K562 (cell line): ENCODE results near the gene USP4.

Experiments
- ARNT ChIP-seq, 2 experiments: fragments of 450-650 bp; IDR thresholded peaks; 2 replicates each; pipeline ENCODE4 v1.6.1; 2016; ENCODE audit warnings: mild to moderate bottlenecking in 1 of 2
- ATF4 ChIP-seq: fragments of 450-650 bp; formaldehyde crosslinking; IDR thresholded peaks from 2 replicates; pipeline ENCODE4 v1.4.0; 2022; ENCODE audit warnings: mild to moderate bottlenecking, moderate library complexity
- CBFB ChIP-seq: sonication (generic); formaldehyde crosslinking; IDR thresholded peaks from 2 replicates; pipeline ENCODE4 v1.4.0; 2020; ENCODE audit warnings: mild to moderate bottlenecking, missing genetic modification reagents
- CTCF ChIP-seq, 3 experiments: IDR thresholded peaks in 2 of 3; conservative IDR thresholded peaks in 1 of 3; 2 replicates each; pipeline ENCODE4 v1.5.1; 2011 to 2012; ENCODE audit warnings: low read length in 3 of 3, mild to moderate bottlenecking in 3 of 3, control low read depth in 2 of 3, improper control_type of control experiment in 1 of 3, inconsistent platforms in 1 of 3, low read depth in 1 of 3, mixed read lengths in 1 of 3, moderate library complexity in 1 of 3; ENCODE audit not compliant: insufficient read depth in 2 of 3
- MTA3 ChIP-seq: fragments of 450-650 bp; formaldehyde crosslinking; IDR thresholded peaks from 2 replicates; pipeline ENCODE4 v1.6.1; 2017; ENCODE audit warnings: mild to moderate bottlenecking, borderline replicate concordance
- PHF21A ChIP-seq: fragments of 450-650 bp; IDR thresholded peaks from 2 replicates; pipeline ENCODE4 v1.6.1; 2017; ENCODE audit warnings: low read depth, borderline replicate concordance
- REST ChIP-seq, 2 experiments: fragments of 450-650 bp; formaldehyde crosslinking in 1 of 2; IDR thresholded peaks; 2 replicates each; pipeline versions ENCODE4 v1.4.0 to v1.6.1; 2014 to 2020; ENCODE audit warnings: mild to moderate bottlenecking in 2 of 2, borderline replicate concordance in 1 of 2, low read depth in 1 of 2
- ZHX1 ChIP-seq: fragments of 150-350 bp; conservative IDR thresholded peaks from 2 replicates; pipeline ENCODE4 v1.6.1; 2014; ENCODE audit warnings: low read length
- ZNF280B ChIP-seq: fragments of 250-450 bp; sonication (Bioruptor Pico); IDR thresholded peaks from 2 replicates; pipeline ENCODE4 v1.5.1; 2021; ENCODE audit warnings: mild to moderate bottlenecking
- ZNF609 ChIP-seq: sonication (generic); formaldehyde crosslinking; IDR thresholded peaks from 2 replicates; pipeline ENCODE4 v1.8.1; 2023; ENCODE audit warnings: missing genetic modification reagents, mild to moderate bottlenecking, borderline replicate concordance

GRCh38 chr3:49358217-49358883 lies 18.5 kb upstream of the USP4 start, which contains the start of gene GPX1:
- TF ChIP-seq PHF21A (no peak), CTCF (IDR thresholded peaks at IDR 0.05 in 2 of 3, conservative IDR thresholded peaks at IDR 0.05 in 1 of 3; ENCODE audit: insufficient read depth in 2 of 3, low read depth in 1 of 3, low read length in 3 of 3) (no peak), REST (IDR thresholded peaks at IDR 0.05; ENCODE audit: borderline replicate concordance) (no peak), REST (CRISPR knock-in tag; IDR thresholded peaks at IDR 0.05; ENCODE audit: low read depth) (no peak), CBFB (no peak), ZHX1 (no peak), ZNF609 (CRISPR knock-in tag) (no peak), ZNF280B (CRISPR knock-in tag) (no peak), MTA3 (no peak), ATF4 (no peak), ARNT (IDR thresholded peaks at IDR 0.05) (no peak)
